A549 (cell line): ENCODE measurements around the gene CLDN4.

Experiments used
- CEBPB ChIP-seq, 2 experiments: fragments of >200 bp in 1 of 2; sonication (Bioruptor Twin) in 1 of 2; formaldehyde crosslinking in 1 of 2; IDR thresholded peaks; 2 replicates each; pipeline ENCODE4 v1.6.1; 2012 to 2016
- EP300 ChIP-seq, 2 experiments: fragments of >200 bp; sonication (Bioruptor Twin); formaldehyde crosslinking; IDR thresholded peaks; 2 replicates in 1 of 2; 3 replicates in 1 of 2; pipeline ENCODE4 v1.6.1; 2016 to 2017
- FOSB ChIP-seq: fragments of 250-450 bp; sonication (Bioruptor Pico); IDR thresholded peaks from 2 replicates; pipeline ENCODE4 v1.5.0; 2020; ENCODE audit warnings: mild to moderate bottlenecking, moderate library complexity
- FOXS1 ChIP-seq: fragments of 250-450 bp; sonication (Bioruptor Pico); IDR thresholded peaks from 2 replicates; pipeline ENCODE4 v1.5.0; 2020; ENCODE audit warnings: mild to moderate bottlenecking, moderate library complexity
- HDAC2 ChIP-seq: fragments of 200-600 bp; sonication (generic); IDR thresholded peaks from 2 replicates; pipeline ENCODE4 v1.6.1; 2016
- NR3C1 ChIP-seq: fragments of >200 bp; sonication (Bioruptor Twin); formaldehyde crosslinking; IDR thresholded peaks from 3 replicates; pipeline ENCODE4 v1.6.1; 2017
- POLR2A ChIP-seq: IDR thresholded peaks from 2 replicates; pipeline ENCODE4 v1.6.1; 2012; ENCODE audit warnings: mild to moderate bottlenecking, low read length
- REST ChIP-seq: fragments of 200-600 bp; sonication (generic); IDR thresholded peaks from 2 replicates; pipeline ENCODE4 v1.6.1; 2016; ENCODE audit warnings: antibody characterized with exemption, mild to moderate bottlenecking, moderate library complexity
- RFX5 ChIP-seq: fragments of 450-650 bp; IDR thresholded peaks from 2 replicates; pipeline ENCODE4 v1.7.1; 2014; ENCODE audit warnings: antibody characterized with exemption, mild to moderate bottlenecking, moderate library complexity
- ZFP36 ChIP-seq: fragments of 450-650 bp; IDR thresholded peaks from 2 replicates; pipeline ENCODE4 v1.6.1; 2014; ENCODE audit warnings: borderline replicate concordance; ENCODE audit not compliant: partially characterized antibody
- TF ChIP-seq, protein P1 (sequence below): fragments of >200 bp; sonication (Bioruptor Twin); formaldehyde crosslinking; IDR thresholded peaks from 3 replicates; pipeline ENCODE4 v1.5.1; 2016
- TF ChIP-seq, protein P2 (sequence below): fragments of 150-350 bp; IDR thresholded peaks from 2 replicates; pipeline ENCODE4 v1.6.1; 2014; ENCODE audit warnings: low read depth, mild to moderate bottlenecking, low read length

DNA sequence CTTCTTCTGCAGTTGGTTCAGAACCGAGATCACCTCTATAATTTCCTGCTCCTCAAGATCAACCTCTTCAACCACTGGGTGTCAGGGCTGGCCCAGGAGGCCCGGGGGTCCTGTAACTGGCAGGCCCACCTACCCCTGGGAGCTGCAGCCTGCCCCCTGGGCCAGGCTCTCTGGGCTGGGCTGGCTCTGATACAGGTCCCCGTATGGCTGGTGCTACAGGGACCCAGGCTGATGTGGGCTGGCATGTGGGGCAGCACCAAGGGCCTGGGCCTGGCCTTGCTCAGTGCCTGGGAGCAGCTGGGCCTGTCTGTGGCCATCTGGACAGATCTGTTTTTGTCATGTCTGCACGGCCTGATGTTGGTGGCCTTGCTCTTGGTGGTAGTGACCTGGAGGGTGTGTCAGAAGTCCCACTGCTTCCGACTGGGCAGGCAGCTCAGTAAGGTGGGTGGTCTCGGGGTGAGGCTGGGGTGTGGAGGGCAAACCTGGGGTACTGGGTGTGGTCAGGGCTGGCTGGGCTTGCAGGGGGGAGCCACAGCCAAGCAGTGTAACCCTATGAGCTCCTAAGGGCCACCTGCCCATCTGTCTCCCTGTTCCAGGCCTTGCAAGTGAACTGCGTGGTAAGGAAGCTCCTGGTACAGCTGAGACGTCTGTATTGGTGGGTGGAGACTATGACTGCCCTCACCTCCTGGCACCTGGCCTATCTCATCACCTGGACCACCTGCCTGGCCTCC, 34.4 kb downstream of the CLDN4 start:
- TF ChIP-seq EP300 (IDR thresholded peaks at IDR 0.05) (no peak), POLR2A (no peak), NR3C1 (no peak), HDAC2 (no peak), RFX5 (no peak), CEBPB (IDR thresholded peaks at IDR 0.05) (no peak), FOSB (no peak), ZFP36 (no peak), FOXS1 (CRISPR knock-in tag) (no peak), REST (no peak)
- TF ChIP-seq, protein P1, sequence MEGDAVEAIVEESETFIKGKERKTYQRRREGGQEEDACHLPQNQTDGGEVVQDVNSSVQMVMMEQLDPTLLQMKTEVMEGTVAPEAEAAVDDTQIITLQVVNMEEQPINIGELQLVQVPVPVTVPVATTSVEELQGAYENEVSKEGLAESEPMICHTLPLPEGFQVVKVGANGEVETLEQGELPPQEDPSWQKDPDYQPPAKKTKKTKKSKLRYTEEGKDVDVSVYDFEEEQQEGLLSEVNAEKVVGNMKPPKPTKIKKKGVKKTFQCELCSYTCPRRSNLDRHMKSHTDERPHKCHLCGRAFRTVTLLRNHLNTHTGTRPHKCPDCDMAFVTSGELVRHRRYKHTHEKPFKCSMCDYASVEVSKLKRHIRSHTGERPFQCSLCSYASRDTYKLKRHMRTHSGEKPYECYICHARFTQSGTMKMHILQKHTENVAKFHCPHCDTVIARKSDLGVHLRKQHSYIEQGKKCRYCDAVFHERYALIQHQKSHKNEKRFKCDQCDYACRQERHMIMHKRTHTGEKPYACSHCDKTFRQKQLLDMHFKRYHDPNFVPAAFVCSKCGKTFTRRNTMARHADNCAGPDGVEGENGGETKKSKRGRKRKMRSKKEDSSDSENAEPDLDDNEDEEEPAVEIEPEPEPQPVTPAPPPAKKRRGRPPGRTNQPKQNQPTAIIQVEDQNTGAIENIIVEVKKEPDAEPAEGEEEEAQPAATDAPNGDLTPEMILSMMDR = no peak
- TF ChIP-seq, protein P2, sequence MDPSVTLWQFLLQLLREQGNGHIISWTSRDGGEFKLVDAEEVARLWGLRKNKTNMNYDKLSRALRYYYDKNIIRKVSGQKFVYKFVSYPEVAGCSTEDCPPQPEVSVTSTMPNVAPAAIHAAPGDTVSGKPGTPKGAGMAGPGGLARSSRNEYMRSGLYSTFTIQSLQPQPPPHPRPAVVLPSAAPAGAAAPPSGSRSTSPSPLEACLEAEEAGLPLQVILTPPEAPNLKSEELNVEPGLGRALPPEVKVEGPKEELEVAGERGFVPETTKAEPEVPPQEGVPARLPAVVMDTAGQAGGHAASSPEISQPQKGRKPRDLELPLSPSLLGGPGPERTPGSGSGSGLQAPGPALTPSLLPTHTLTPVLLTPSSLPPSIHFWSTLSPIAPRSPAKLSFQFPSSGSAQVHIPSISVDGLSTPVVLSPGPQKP = no peak
